NCI-H187 (cell line): ENCODE data around the gene NEDD8.

Experiments
- DNase-seq, 2 experiments: peaks; one replicate each; lab custom pipeline; 2025; lab: John Stamatoyannopoulos, UW

Gene NEDD8

DNA sequence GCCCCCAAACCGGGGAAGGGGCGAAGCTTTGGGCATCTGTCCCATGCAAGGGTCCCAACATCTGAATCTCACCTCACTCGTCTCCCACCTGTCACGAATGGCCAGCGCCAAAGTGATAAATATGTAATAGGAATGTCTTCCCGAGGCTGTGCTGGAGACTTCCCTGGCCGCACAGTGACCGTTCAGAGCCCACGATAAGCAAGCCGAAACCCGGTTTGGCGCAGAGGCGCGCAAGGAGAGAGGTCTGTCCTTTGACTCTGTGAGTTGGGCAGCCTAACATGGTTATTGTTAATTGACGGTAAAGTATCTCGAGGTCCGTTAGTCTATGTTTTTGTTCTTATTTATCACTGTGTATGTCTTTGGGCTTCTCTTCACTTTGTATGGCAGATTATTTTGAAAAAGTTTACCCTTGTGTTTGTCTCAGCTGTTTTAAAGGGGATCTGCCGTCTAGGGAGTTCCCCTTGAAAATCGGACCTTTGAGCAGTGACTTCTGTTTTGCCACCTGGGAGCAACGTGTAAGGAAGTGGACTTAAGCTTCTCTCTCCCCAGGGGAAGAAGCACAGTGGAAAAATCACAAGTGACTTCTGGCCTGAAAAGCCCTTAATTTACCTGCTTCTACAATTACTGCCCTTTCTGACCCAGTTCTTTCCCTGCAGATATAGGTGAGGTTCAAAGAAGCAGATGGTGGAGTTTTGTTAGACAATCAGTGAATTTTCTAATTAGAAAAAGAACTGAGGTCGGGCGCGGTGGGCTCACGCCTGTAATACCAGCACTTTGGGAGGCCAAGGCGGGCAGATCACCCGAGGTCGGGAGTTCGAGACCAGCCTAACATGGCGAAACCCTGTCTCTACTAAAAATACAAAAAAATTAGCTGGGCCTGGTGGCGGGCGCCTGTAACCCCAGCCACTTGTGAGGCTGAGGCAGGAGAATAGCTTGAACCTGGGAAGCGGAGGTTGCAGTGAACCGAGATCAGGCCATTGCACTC, 35.8 kb downstream of the NEDD8 start:
- DNase-seq, result no peak

DNA sequence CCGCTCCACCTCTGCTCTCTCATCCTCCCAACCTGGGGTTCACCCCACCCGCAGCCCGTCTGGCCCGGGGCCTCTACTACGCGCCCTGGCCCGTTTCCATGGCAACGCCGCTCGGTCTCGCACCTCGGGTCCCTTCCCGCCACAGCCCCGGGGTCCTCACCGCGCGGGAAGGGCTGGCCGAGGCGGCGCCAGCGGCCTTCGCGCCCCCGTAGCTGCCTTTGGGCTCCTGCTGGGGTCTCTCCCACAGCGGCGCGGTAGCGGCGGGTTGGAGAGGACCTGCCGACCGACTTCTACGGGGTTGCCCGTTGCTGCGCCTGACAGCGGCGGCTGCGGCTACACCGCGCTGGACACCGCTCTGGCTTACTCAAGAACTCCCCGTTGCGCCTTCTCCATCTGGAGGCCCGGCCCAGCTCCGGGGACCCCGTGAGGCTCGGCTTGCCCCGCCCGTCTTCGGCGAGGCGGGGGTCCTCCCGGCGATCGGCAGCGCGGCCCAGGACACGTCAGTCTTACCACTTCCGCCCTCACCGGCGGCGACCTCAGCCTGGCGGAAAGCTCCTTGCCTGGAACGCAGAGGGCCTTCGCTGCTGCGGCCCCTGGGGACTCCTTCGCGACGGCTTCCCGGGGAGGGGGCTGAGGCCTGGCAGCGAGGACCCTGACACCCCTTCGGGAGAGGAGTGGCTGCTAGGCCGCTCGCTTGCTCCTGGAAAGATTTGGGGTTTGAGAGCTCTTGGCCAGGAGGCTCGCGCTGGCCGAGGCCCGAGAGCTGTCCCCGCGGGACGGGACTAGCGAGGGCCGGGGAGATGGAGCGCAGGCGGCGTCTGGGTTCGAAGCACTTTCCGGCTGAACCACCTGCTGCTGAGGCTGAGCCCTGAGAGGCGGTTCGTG, 36.7 kb downstream of the NEDD8 start, which contains the start of gene TM9SF1:
Gene TM9SF1 (minus strand): TSS at position 256 of the 885 bp plus-strand sequence. CDS start 422 bp downstream, outside the sequence.
- DNase-seq, result peak; percentile 67 to 74

DNA sequence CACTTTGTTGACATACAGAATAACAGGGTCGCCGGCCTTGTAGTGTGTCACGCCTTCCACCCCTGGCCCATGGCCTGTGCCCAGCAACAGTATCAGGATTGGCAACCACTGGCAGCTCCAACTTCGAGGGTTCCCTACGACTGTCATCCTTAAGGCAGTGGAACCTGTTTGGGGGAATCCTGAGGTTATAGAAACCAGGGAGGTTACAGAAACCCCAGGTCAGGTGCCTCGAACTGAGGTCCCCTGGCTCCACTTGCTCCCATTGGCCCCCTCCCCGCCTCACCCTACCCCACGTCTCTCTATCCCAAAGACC, 37.3 kb downstream of the NEDD8 start:
- DNase-seq, result no peak

DNA sequence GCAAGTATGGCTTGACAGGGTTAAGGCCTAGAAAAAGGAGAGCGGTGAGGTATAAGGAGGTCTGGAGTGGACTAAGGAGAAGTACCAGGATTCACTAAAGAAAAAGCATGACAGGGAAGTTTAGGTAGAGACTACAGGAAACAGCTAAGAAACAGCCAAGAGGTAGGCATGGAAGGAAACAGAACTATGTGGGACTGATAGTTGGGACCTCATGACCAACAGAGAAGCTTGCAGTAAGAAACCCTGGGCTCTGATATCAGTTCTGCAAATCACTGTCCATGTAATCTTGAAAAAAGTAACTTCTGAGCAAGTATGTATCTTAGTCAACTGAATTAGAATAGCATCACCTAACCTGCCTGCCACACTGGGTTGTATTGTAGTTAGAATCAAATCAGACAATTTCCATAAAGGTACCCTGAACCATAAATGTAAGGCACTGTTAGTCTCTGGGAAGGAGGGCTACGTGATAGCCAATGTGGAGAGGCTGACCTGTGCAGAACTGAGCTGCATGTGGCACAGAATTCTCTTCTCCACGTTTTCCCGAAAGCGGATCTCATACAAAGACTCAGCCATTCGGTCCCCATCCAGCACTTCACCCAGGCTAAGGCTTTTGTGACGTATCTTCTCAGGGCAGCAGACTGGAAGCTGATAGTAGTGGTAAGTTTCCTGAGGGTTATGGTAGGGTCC, 37.8 kb downstream of the NEDD8 start:
- DNase-seq, result no peak

DNA sequence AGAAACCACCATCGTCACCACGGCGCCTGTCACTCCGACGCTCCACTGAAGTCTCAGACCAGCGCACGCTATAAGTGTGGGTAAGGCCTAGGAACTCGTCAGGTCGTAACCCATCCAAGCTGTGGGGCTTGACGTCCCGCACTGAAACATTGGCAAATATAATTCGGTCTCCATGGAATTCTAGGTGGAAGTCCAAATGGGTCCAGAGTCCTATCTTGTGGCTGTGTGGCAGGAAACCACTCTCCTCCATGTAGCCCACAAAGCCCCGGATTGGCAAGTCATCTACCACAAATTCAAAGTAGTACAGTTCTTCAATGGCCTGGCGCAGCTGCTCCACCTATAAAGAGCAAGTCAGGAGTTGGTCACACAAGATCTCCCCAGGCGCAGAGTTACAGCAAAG, 39.2 kb downstream of the NEDD8 start:
- DNase-seq, result no peak

DNA sequence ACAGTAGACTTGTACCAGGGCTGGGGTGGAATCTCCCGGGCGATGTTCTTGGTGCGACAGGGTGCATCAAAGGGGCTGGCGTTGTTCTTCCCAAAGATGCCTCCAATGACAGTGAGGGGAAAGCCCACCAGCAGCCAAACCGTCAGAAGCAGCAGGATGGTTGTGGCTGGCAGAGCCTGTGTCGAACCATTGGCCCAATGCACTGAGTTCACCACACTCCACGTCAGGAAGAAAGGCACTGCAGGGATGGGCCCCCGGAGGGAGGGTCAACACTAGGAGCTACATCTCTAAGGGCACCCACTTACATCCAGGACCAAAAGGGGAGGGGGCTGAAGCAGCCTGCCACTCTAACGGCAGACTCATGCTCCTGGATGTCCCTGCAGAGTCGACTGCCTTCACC, 41.8 kb downstream of the NEDD8 start:
- DNase-seq, result no peak

DNA sequence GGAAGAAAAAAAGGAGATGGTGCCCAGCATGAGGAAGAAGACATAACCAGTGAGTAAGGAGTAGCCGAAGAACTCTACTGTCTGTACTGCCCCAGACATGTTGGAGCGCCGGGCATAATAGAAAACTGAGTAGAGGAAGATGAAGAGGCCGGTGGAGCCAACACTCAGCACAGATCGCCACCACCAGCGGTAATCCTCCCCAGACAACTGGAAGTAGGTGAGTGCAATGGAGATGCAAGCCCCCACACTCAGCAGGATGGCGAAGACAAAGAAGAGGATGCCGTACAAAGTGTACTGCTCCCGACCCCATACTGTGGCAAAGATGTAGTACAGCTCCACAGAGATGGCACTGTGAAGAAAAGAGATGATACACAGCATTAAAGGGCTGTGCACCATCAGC, 42.7 kb downstream of the NEDD8 start:
- no peak for DNase-seq

DNA sequence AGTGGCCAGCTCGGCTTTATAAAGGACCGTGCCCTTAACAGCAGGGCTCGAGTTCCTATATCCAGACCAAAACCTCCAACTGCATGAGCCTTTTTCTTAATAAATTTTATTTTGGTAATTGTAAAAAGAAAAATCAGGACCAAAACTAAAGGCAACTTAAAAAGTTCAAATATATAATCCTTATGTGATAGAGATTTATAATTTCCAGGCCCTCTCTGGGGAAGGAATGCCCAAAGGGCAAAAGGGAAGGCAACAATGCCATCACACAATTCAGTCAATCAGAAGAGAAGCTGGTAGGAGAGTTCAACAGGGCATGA, 43.1 kb downstream of the NEDD8 start:
- DNase-seq, result no peak

DNA sequence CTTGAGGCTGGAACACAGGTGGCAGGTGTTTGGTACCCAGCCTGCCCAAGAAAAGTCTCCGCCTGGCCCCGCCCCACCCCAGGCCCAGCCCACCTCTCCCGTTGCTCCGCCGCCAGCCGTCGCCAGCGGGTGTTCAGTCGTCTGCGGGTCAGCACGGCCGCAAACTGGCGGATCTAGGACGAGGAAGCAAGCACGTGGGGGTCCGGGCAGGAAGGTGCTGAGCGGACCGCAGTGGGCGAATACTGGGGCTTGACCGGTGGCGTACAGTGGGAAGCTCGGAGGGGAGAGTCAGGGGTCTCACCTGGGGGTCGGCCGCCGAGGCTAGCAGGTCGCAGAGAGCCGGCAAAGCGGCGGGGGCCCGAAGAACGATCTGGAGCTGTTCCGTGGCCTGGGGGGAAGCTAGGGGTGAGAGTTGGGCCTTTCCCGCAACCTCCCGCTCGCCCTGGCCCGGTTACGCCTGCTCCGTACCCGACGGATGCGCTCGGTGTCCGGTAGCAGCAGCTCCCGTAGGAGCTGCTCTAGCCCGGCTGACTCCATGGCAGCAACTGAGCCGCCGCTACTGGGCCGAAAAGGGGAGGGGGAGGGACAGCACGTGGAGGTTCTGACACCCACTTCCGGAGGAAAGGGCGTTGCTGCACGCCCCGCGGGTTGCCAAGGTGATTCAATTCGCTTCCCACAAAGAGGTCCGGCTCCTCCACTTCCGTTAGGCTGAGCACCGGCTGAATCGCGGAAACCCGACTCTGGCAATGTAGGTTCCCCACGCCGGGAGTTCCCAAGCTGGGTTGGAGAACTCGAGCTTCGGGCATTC, 43.7 kb downstream of the NEDD8 start, which contains the start of gene IPO4:
Gene IPO4 (minus strand): TSS at position 566 of the 808 bp plus-strand sequence. CDS start 29 bp downstream, at position 537.
- DNase-seq, result peak; percentile 81 to 96

DNA sequence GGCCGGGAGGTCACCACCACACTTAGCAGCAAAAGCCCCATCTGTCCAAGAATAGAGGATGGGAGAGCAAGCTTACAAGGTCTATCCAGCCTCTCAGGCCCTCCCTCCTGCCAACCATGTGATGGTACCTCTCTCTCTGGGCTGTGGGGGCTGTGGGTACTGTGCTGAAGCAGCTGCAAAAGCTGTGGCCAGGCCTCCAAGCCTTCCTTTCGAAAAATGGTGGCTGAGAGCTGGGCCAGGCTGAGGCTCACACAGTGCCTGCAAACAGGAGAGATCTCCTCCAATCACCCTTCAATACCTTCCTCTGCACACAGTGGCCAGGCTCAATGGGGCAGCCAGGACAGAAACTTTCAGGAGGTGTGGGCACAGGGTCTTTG, 44.6 kb downstream of the NEDD8 start:
- no peak for DNase-seq

DNA sequence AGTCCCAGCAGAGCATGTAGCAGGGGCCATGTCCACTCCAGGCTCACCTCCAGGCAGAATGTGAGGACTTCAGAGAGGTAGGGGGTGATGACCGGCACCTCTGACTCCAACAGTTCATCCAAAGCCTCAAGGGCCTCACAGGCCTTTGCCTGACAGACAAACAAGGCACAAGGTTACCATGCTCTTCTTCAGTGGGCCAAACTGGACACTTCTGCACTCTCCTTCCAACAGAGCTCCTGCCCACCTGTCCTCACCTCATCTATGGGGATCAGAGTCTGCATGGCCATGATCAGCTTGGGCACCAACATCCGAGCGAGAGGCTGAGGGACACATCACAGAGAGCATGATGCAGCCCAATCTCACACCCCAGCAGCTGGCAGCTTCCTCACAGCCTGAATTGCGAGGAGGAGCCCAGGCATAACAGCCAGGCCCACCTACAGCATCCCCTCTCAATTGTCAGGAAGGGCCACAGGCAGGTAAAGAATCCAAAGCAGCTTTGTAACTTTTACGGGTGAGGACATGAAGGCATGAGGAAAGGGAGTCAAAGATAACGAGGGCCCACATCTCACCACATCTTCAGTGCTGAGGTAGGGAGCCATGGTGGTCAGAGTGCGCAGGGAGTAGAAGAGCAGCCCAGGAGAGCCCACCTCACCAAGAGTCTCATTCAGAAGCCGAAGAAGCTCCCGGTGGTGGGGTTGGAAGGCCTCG, 45.2 kb downstream of the NEDD8 start:
- no peak for DNase-seq

DNA sequence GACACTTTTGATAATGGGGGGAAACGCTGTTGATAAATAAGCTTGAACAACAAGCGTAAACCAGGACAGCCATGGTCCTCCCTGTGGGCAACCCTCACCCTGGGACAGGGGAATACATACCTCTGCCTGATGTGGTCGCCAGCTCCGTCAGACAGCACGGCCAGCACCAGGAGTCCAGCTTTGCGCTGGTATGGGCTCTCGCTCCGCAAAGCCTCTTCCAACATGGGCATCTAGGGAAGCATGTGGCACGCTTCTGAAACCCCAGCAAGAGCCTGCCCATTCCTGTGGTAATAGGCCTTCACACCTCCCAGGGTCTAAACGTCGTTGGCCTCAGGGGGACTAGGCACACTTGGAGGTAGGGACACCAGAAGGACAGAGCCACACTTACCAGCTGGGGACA, 46.4 kb downstream of the NEDD8 start:
- DNase-seq, result no peak

DNA sequence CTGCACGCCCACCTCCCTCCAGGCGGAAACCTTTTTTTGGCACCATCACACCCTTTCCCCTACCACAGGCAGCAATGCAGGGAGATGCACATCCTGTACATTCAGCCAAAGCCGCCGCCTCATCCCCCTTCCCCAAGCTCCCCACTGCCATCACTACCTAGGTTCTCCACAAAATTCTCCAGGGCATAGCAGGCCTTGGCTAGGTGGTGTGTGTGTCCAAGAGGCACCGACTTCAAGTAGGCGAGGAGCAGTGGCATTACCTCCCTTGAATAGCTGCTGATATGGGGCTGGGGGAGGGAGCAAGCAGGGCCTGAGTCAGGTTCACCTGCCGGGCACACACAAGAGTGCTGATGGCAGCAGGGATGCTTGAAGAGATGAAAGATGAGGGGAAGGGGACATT, 47.1 kb downstream of the NEDD8 start:
- no peak for DNase-seq

DNA sequence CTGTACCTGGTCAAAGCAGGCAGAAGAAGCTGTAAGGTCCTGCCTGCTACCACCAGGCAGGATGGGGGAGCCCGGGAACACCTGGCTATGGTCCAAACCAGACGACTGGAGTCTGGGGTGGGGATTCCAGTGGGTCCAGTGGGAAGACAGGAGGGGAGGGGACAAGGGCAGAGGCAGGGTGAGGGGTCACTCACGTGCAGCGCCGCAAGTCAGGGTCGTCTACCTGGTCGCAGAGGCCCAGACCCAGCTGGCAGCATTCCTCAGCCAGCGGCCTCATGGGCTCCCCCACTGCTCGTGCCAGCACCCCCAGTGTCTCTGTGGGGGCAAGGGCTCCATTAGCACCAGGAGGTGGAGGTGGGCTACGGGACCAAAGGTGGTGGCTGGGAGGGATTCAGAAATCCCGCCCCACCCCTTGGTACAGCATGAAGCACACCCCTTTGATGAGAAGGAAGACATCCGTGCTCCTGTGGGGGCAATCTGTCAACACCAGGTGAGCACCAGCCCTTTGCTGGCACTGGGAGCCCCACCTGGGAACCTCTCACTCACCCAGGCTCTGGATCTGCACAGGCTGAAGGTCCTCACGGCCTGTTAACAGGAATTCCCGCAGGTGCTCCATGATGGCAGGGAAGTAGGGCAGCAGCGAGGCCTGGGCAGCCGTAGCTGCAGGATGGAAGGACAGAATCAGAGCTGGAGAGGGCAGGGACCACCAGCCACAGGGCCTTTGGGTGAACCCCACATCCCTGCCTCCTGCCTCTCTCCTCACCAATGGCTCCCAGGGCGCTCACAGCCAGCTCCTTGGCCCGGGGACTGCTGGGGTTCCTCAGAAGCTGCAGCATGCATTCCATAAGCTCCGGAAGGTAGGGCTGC, 47.8 kb downstream of the NEDD8 start:
- DNase-seq, result no peak

DNA sequence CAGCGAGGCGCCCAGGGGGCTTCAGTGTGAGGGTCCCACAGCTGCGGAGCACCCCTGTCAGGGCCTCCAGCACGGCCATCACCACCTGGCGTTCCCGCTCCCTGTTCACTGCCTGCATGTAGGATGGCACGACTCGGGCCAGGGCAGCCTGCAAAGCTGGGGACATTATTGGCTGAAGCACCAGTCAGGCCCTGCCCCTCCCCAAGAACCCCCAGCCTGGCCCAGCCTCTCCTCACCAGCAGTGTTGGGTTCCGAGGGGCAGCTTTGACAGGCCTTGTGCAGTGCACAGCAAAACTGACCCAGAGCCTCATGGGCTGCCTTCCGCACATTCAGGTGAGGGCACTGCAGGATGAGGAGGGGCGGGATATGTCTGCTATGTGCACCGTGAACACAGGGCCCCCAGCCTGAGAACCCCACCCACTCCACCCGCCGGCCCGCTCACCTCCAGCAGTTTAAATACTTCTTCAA, 49.1 kb downstream of the NEDD8 start:
- no peak for DNase-seq

DNA sequence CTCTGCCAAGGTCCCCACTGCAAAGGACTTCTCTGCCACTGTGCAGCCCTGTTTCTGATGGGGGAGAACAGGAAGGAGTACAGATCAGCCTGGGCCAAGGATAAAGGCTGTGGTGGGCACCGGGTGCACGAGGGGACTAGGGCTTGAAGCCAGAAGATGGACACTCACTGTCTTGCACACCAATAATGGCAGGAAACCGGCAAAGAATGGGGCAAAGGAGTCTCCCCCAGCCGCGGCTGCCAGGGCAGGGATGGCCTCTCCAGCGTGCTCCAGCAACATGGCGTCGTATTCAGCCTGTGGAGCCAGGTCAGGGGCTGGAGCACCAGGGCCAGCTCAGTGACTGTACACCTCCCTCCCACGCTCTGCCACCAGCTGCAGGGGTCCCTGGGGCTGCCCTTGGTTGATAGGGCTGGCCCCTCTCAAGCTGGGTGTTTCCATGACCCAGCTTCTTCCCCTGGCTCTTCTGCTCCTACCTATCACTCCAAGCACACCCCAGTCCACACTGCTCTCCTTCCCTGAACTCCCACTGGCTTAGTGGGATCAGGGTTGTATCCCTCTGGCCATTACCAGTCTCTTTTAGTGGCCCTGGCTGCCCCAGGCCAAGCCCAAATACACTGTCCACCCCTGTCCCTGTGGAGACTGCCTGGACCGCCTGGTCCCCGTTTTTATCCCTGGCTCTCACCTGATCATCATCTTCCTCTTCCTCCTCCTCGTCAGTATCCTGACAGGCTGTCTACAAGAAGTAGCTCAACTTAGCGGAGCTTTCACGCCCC, 49.9 kb downstream of the NEDD8 start:
- DNase-seq, result no peak

DNA sequence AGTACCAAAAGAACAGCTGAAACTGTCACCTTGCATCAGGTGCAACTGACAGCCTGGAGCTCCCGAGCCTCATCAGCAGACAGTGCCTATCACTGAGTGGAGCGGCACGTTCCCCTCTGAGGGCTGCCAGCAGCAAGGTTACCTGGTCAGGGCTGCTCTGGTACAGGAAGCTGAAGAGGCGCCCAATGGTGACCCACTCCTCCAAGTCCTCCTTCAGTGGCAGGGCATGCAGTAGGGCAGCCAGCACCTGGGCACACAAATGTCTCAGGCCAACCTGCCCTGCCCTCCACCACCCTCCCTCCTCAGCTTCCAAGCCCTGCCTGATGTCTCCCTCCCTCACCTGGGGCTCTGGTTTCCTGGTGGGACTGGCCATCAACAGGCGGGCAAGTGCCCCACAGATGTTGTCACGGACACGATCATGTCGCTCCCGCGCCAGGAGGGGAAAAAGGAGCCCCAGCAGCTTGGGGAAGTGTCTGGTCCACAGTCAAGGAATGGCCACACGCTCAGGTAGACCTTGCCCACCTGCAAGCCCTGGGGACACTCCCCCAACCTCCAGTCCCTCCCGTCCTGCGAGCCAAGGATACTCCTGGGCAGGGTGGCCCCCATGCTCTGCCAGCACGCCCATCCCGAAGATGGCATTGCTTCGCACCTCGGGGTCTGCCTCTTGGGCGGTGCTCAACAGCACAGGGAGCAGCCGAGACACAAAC, 50.6 kb downstream of the NEDD8 start:
- DNase-seq, result no peak
